Measurements from ENCODE around the gene PIEZO2.

DNA sequence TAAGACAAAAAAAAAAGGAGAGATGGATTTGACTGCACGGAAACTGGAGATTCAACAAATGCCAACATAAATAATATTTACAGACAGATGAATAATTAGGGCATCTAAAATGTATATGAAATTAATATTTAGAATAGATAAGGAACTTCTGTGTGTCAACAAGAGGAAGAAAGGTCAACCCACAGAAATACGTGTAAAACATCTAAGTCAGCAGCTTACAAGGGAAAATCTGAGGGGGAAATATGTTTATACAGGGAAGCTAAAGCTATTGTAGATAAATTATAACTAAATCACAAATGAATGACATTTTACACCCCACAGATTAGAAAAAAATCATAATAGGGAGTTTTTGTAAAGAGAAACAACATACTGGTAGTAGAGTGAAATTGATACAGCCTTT lies 159.9 kb downstream of the PIEZO2 start:
- TF ChIP-seq, protein P1, sequence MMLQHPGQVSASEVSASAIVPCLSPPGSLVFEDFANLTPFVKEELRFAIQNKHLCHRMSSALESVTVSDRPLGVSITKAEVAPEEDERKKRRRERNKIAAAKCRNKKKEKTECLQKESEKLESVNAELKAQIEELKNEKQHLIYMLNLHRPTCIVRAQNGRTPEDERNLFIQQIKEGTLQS (CRISPR knock-in tag; conservative IDR thresholded peaks at IDR 0.05) = no peak
- TF ChIP-seq, protein P2, sequence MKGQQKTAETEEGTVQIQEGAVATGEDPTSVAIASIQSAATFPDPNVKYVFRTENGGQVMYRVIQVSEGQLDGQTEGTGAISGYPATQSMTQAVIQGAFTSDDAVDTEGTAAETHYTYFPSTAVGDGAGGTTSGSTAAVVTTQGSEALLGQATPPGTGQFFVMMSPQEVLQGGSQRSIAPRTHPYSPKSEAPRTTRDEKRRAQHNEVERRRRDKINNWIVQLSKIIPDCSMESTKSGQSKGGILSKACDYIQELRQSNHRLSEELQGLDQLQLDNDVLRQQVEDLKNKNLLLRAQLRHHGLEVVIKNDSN (CRISPR knock-in tag; IDR thresholded peaks at IDR 0.05) = no peak
- TF ChIP-seq NFYB (CRISPR knock-in tag; conservative IDR thresholded peaks at IDR 0.05; ENCODE audit: low read depth) (no peak), RELA (CRISPR knock-in tag; IDR thresholded peaks at IDR 0.05; ENCODE audit: borderline replicate concordance) (no peak), CREB1 (CRISPR knock-in tag; IDR thresholded peaks at IDR 0.05) (no peak), FOXK1 (CRISPR knock-in tag; IDR thresholded peaks at IDR 0.05) (no peak)
